ENCODE results near the gene TRMT1. TPM values are rescaled to one million over a fixed set of nuclear protein-coding genes. Genes with fewer than 3 reads are reported as not detected.

TRMT1 gene
- total RNA-seq, 1 donor from 2014 or later = 13.0 TPM

DNA sequence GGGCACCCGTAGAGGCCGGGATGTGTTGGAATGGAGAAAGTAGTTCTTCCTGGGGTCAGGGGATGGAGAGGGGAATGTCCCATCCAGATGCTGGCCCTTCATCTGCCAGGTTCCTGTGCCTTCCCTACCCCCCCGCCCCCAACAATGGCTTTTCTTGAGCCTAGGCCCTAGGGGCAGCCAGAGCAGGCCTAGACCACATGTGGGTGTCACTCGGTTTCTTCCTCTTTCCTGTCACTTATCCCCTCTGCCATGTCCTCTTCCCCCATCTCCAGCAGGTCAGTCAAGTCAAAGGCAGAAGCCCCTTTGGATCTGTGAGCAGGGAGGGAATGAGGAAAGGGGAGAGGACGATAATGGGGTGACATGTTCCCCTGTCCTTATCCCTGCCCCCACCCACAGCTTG, 50.3 kb downstream of the TRMT1 start:
- H3K36me3 ChIP-seq (ENCODE audit: control insufficient read depth in 3 of 3, insufficient read depth in 3 of 3, low read length in 3 of 3) = peaks cover 0 to 3% (median 0%) of the 10 kb centered on the region in 3 donors

GRCh38 chr19:13064092-13064489, 52.4 kb downstream of the TRMT1 start:
- H3K36me3 ChIP-seq (ENCODE audit: control insufficient read depth in 3 of 3, insufficient read depth in 3 of 3, low read length in 3 of 3) = peaks cover 0 to 3% (median 0%) of the 10 kb centered on the region in 3 donors
- no peaks in the 10 kb centered on the region for H3K9me3 ChIP-seq (ENCODE audit: control insufficient read depth in 3 of 3, low read length in 3 of 3)
- H3K4me1 ChIP-seq (ENCODE audit: control insufficient read depth in 3 of 3, insufficient read depth in 3 of 3, low read length in 3 of 3) = peaks cover 92 to 99% (median 97%) of the 10 kb centered on the region in 3 donors
- no peaks in the 10 kb centered on the region for H3K27me3 ChIP-seq (ENCODE audit: control insufficient read depth in 3 of 3, insufficient read depth in 3 of 3, low read length in 3 of 3)
- H3K9ac ChIP-seq (ENCODE audit: low read depth in 1 of 3, low read length in 3 of 3) = peak overlapping the region; percentile 73 to 95 (median 82)
- H3K4me3 ChIP-seq (ENCODE audit: low read length in 3 of 3) = peak overlapping the region; percentile 10 to 61 (median 51)
- H3K27ac ChIP-seq (ENCODE audit: low read depth, low read length) = peak overlapping the region; percentile 90

More for the DNA sequence above, 50.3 kb downstream of the TRMT1 start:
- peak overlapping the region; percentile 90 for H3K27ac ChIP-seq (ENCODE audit: low read depth, low read length)
- H3K4me1 ChIP-seq (ENCODE audit: control insufficient read depth in 3 of 3, insufficient read depth in 3 of 3, low read length in 3 of 3) = peaks cover 93 to 98% (median 98%) of the 10 kb centered on the region in 3 donors
- H3K27me3 ChIP-seq (ENCODE audit: control insufficient read depth in 3 of 3, insufficient read depth in 3 of 3, low read length in 3 of 3) = no peaks in the 10 kb centered on the region
- peak overlapping the region; percentile 73 to 95 (median 82) for H3K9ac ChIP-seq (ENCODE audit: low read depth in 1 of 3, low read length in 3 of 3)
- no peaks in the 10 kb centered on the region for H3K9me3 ChIP-seq (ENCODE audit: control insufficient read depth in 3 of 3, low read length in 3 of 3)
- H3K4me3 ChIP-seq (ENCODE audit: low read length in 3 of 3) = peak overlapping the region; percentile 48 to 61 (median 51)

DNA sequence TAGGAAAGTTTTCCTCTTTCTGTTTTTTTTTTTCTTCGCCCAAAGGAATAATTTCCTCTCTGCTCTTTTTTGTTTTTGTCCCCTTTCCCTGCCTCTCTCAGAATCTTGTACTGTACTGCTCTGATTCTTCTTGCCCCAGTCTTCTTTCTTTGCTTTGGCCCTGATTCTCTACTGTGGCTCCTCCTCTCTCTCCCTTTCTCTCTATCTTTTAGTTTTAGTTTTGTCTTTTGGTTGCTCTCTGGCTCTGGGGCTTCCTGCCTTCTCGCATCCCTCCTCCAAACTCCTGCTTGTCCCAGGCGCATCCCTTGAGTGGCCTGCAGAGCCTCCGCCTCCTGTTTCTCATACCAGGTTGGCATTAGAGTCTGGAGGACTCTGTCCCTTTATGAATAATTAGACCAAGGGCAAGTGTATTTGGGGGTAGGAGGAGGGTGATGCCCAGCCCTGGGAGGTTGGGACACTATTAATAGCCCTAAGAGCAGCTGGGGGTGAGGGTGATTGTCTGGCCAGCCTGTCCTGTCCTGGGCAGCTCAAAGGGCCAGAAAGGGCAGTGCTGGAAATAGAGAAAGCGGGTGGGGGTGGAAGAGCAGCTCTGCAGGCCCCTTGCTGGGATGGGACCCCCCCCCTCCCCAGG, 53.0 kb downstream of the TRMT1 start:
- H3K36me3 ChIP-seq (ENCODE audit: control insufficient read depth in 3 of 3, insufficient read depth in 3 of 3, low read length in 3 of 3) = peaks cover 0 to 3% (median 0%) of the 10 kb centered on the region in 3 donors
- peak overlapping the region in 1 of 3 donors; percentile 61 for H3K4me3 ChIP-seq (ENCODE audit: low read length in 3 of 3)
- H3K9me3 ChIP-seq (ENCODE audit: control insufficient read depth in 3 of 3, low read length in 3 of 3) = no peaks in the 10 kb centered on the region
- H3K9ac ChIP-seq (ENCODE audit: low read depth in 1 of 3, low read length in 3 of 3) = peak overlapping the region; percentile 73 to 95 (median 82)
- peak overlapping the region; percentile 90 for H3K27ac ChIP-seq (ENCODE audit: low read depth, low read length)
- peaks cover 92 to 99% (median 97%) of the 10 kb centered on the region in 3 donors for H3K4me1 ChIP-seq (ENCODE audit: control insufficient read depth in 3 of 3, insufficient read depth in 3 of 3, low read length in 3 of 3)
- no peaks in the 10 kb centered on the region for H3K27me3 ChIP-seq (ENCODE audit: control insufficient read depth in 3 of 3, insufficient read depth in 3 of 3, low read length in 3 of 3)

GRCh38 chr19:13062317-13062716, 54.2 kb downstream of the TRMT1 start:
- peaks cover 0 to 3% (median 0%) of the 10 kb centered on the region in 3 donors for H3K36me3 ChIP-seq (ENCODE audit: control insufficient read depth in 3 of 3, insufficient read depth in 3 of 3, low read length in 3 of 3)
- H3K27ac ChIP-seq (ENCODE audit: low read depth, low read length) = peak overlapping the region; percentile 90
- H3K9me3 ChIP-seq (ENCODE audit: control insufficient read depth in 3 of 3, low read length in 3 of 3) = no peaks in the 10 kb centered on the region
- H3K27me3 ChIP-seq (ENCODE audit: control insufficient read depth in 3 of 3, insufficient read depth in 3 of 3, low read length in 3 of 3) = no peaks in the 10 kb centered on the region
- H3K4me3 ChIP-seq (ENCODE audit: low read length in 3 of 3) = peak overlapping the region in 2 of 3 donors; percentile 60 to 70
- peak overlapping the region; percentile 66 to 86 (median 79) for H3K9ac ChIP-seq (ENCODE audit: low read depth in 1 of 3, low read length in 3 of 3)
- H3K4me1 ChIP-seq (ENCODE audit: control insufficient read depth in 3 of 3, insufficient read depth in 3 of 3, low read length in 3 of 3) = peaks cover 92 to 99% (median 98%) of the 10 kb centered on the region in 3 donors

DNA sequence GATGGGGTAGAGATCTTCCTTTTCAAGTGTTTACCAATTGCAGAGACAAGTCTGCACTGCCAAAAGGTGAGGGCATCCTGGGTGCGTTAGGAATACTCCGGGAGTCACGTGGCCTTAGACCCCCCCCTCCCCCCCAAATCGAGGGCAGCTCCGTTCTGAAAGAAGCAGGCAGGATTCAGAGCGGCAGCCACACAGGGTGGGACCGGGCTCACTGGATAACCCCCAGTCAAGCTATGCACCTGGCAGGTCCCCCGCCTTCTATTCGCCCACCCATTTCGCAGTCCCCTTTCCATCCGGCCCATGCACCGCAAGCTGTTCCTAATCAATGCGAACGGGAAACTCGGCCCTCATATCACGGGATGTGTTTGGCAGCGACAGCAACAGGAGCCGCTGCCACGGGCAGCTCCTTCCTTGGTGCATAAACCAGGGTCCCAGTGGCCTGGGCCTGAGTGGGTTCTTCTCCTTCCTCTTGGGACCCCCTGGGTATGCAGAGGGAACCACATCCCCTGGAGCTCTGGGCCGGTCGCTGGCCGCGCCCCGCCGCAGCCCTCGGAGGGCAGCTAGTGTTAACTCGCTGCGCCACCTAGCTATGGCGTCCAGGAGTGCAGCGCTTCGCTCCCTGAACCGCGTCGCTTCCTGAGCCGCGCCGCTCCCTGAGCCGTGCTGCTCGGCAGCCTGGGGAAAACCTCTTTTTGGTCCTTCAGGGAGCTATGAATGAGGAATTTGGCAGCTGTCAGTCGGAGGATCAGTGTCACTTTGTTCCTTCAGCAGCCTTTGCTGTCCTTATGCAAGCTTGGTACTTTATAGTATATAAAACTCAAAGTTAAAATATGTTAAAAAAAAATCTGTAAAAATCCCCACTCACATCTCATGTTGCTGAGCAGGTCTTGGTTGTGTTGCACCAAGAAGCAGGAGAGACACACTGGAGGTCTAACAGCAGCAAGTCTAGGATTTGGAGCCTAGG, 55.3 kb downstream of the TRMT1 start:
- H3K9ac ChIP-seq (ENCODE audit: low read depth in 1 of 3, low read length in 3 of 3) = peak overlapping the region; percentile 66 to 86 (median 71)
- H3K36me3 ChIP-seq (ENCODE audit: control insufficient read depth in 3 of 3, insufficient read depth in 3 of 3, low read length in 3 of 3) = peaks cover 0 to 3% (median 0%) of the 10 kb centered on the region in 3 donors
- no peaks in the 10 kb centered on the region for H3K27me3 ChIP-seq (ENCODE audit: control insufficient read depth in 3 of 3, insufficient read depth in 3 of 3, low read length in 3 of 3)
- H3K4me1 ChIP-seq (ENCODE audit: control insufficient read depth in 3 of 3, insufficient read depth in 3 of 3, low read length in 3 of 3) = peaks cover 92 to 99% (median 98%) of the 10 kb centered on the region in 3 donors
- peak overlapping the region; percentile 67 to 76 (median 70) for H3K4me3 ChIP-seq (ENCODE audit: low read length in 3 of 3)
- peak overlapping the region; percentile 90 for H3K27ac ChIP-seq (ENCODE audit: low read depth, low read length)
- H3K9me3 ChIP-seq (ENCODE audit: control insufficient read depth in 3 of 3, low read length in 3 of 3) = no peaks in the 10 kb centered on the region

GRCh38 chr19:13060233-13060963, 56.1 kb downstream of the TRMT1 start:
- peak overlapping the region; percentile 67 to 76 (median 70) for H3K4me3 ChIP-seq (ENCODE audit: low read length in 3 of 3)
- H3K27me3 ChIP-seq (ENCODE audit: control insufficient read depth in 3 of 3, insufficient read depth in 3 of 3, low read length in 3 of 3) = no peaks in the 10 kb centered on the region
- no peaks in the 10 kb centered on the region for H3K36me3 ChIP-seq (ENCODE audit: control insufficient read depth in 3 of 3, insufficient read depth in 3 of 3, low read length in 3 of 3)
- H3K27ac ChIP-seq (ENCODE audit: low read depth, low read length) = peak overlapping the region; percentile 90
- H3K4me1 ChIP-seq (ENCODE audit: control insufficient read depth in 3 of 3, insufficient read depth in 3 of 3, low read length in 3 of 3) = peaks cover 92 to 99% (median 98%) of the 10 kb centered on the region in 3 donors
- no peaks in the 10 kb centered on the region for H3K9me3 ChIP-seq (ENCODE audit: control insufficient read depth in 3 of 3, low read length in 3 of 3)
- H3K9ac ChIP-seq (ENCODE audit: low read depth in 1 of 3, low read length in 3 of 3) = peak overlapping the region; percentile 57 to 86 (median 66)

GRCh38 chr19:13058951-13059660, 57.4 kb downstream of the TRMT1 start:
- Histone ChIP-seq H3K36me3 (ENCODE audit: control insufficient read depth in 3 of 3, insufficient read depth in 3 of 3, low read length in 3 of 3) (no peaks in the 10 kb centered on the region), H3K27ac (ENCODE audit: low read depth, low read length) (peak overlapping the region; percentile 93), H3K4me1 (ENCODE audit: control insufficient read depth in 3 of 3, insufficient read depth in 3 of 3, low read length in 3 of 3) (peaks cover 91 to 99% (median 97%) of the 10 kb centered on the region in 3 donors), H3K9ac (ENCODE audit: low read depth in 1 of 3, low read length in 3 of 3) (peak overlapping the region; percentile 38 to 77 (median 63)), H3K4me3 (ENCODE audit: low read length in 3 of 3) (peak overlapping the region in 2 of 3 donors; percentile 29 to 41), H3K9me3 (ENCODE audit: control insufficient read depth in 3 of 3, low read length in 3 of 3) (no peaks in the 10 kb centered on the region), H3K27me3 (ENCODE audit: control insufficient read depth in 3 of 3, insufficient read depth in 3 of 3, low read length in 3 of 3) (no peaks in the 10 kb centered on the region)

- H3K4me1 ChIP-seq (ENCODE audit: control insufficient read depth in 3 of 3, insufficient read depth in 3 of 3, low read length in 3 of 3) = peaks cover 95 to 100% (median 98%) of the 10 kb centered on the region in 3 donors
- no peaks in the 10 kb centered on the region for H3K9me3 ChIP-seq (ENCODE audit: control insufficient read depth in 3 of 3, low read length in 3 of 3)
- peak overlapping the region in 2 of 3 donors; percentile 43 to 80 for H3K9ac ChIP-seq (ENCODE audit: low read depth in 1 of 3, low read length in 3 of 3)
- no peaks in the 10 kb centered on the region for H3K27me3 ChIP-seq (ENCODE audit: control insufficient read depth in 3 of 3, insufficient read depth in 3 of 3, low read length in 3 of 3)
- no peak overlapping the region for H3K4me3 ChIP-seq (ENCODE audit: low read length in 3 of 3)
- no peaks in the 10 kb centered on the region for H3K36me3 ChIP-seq (ENCODE audit: control insufficient read depth in 3 of 3, insufficient read depth in 3 of 3, low read length in 3 of 3)
- peak overlapping the region; percentile 93 for H3K27ac ChIP-seq (ENCODE audit: low read depth, low read length)
Measured at GRCh38 chr19:13057744-13058143, 58.8 kb downstream of the TRMT1 start.

- no peaks in the 10 kb centered on the region for H3K9me3 ChIP-seq (ENCODE audit: control insufficient read depth in 3 of 3, low read length in 3 of 3)
- peak overlapping the region; percentile 10 to 80 (median 43) for H3K9ac ChIP-seq (ENCODE audit: low read depth in 1 of 3, low read length in 3 of 3)
- H3K27ac ChIP-seq (ENCODE audit: low read depth, low read length) = peak overlapping the region; percentile 93
- H3K4me3 ChIP-seq (ENCODE audit: low read length in 3 of 3) = peak overlapping the region in 2 of 3 donors; percentile 2 to 41
- no peaks in the 10 kb centered on the region for H3K27me3 ChIP-seq (ENCODE audit: control insufficient read depth in 3 of 3, insufficient read depth in 3 of 3, low read length in 3 of 3)
- peaks cover 95 to 100% (median 98%) of the 10 kb centered on the region in 3 donors for H3K4me1 ChIP-seq (ENCODE audit: control insufficient read depth in 3 of 3, insufficient read depth in 3 of 3, low read length in 3 of 3)
- no peaks in the 10 kb centered on the region for H3K36me3 ChIP-seq (ENCODE audit: control insufficient read depth in 3 of 3, insufficient read depth in 3 of 3, low read length in 3 of 3)
Measured at GRCh38 chr19:13057147-13057572, 59.4 kb downstream of the TRMT1 start.

All from skeletal muscle tissue (tissue), 4 donors.